ENCODE results near the gene SUV39H2. TPM values are rescaled to one million over a fixed set of nuclear protein-coding genes. Genes with fewer than 3 reads are reported as not detected.

Gene SUV39H2
- total RNA-seq, 4 donors from 2014 or later, result 2.3 to 11.2 (median 5.9) TPM

GRCh38 chr10:14910953-14911352 lies 32.3 kb downstream of the SUV39H2 start:
- H3K9me3 ChIP-seq, result no peaks in the 10 kb centered on the region
- DNase-seq (ENCODE audit: low spot score in 2 of 2), result no peak
- H3K36me3 ChIP-seq, result peaks cover 69% of the 10 kb centered on the region
- no peaks in the 10 kb centered on the region for H3K27me3 ChIP-seq
- H3K4me1 ChIP-seq, result no peaks in the 10 kb centered on the region
- no peak overlapping the region for H3K27ac ChIP-seq
- no peak overlapping the region for H3K4me3 ChIP-seq
- TF ChIP-seq CTCF (IDR thresholded peaks at IDR 0.05) (no peak), POLR2AphosphoS5 (IDR thresholded peaks at IDR 0.05) (no peak), POLR2A (IDR thresholded peaks at IDR 0.05) (no peak), EP300 (IDR thresholded peaks at IDR 0.05) (no peak)
- 95% methylated on average over 4 of the region's 4 CpGs for WGBS

- 95% methylated on average over 3 of the region's 3 CpGs for WGBS
- Histone ChIP-seq H3K9me3 (no peaks in the 10 kb centered on the region), H3K4me3 (no peak overlapping the region), H3K4me1 (no peaks in the 10 kb centered on the region), H3K27ac (no peak overlapping the region), H3K27me3 (no peaks in the 10 kb centered on the region), H3K36me3 (peaks cover 76% of the 10 kb centered on the region)
- no peak for DNase-seq (ENCODE audit: low spot score in 2 of 2)
- TF ChIP-seq CTCF (IDR thresholded peaks at IDR 0.05) (no peak), POLR2A (IDR thresholded peaks at IDR 0.05) (no peak), EP300 (IDR thresholded peaks at IDR 0.05) (no peak), POLR2AphosphoS5 (IDR thresholded peaks at IDR 0.05) (no peak)
These were observed 33.1 kb downstream of the SUV39H2 start for GRCh38 chr10:14911801-14912200.

- Histone ChIP-seq H3K27me3 (no peaks in the 10 kb centered on the region), H3K9me3 (no peaks in the 10 kb centered on the region), H3K4me1 (no peaks in the 10 kb centered on the region), H3K27ac (no peak overlapping the region), H3K4me3 (no peak overlapping the region), H3K36me3 (peaks cover 88% of the 10 kb centered on the region)
- TF ChIP-seq POLR2A (IDR thresholded peaks at IDR 0.05), result no peak
- TF ChIP-seq CTCF (IDR thresholded peaks at IDR 0.05), result no peak
- TF ChIP-seq POLR2AphosphoS5 (IDR thresholded peaks at IDR 0.05), result no peak
- TF ChIP-seq EP300 (IDR thresholded peaks at IDR 0.05), result no peak
- 99% methylated on average over 2 of the region's 2 CpGs for WGBS
- DNase-seq (ENCODE audit: low spot score in 2 of 2), result no peak
These were observed 37.9 kb downstream of the SUV39H2 start for GRCh38 chr10:14916600-14916999.

GRCh38 chr10:14917827-14918226 lies 39.2 kb downstream of the SUV39H2 start:
- Histone ChIP-seq H3K4me1 (no peaks in the 10 kb centered on the region), H3K4me3 (no peak overlapping the region), H3K27ac (no peak overlapping the region), H3K36me3 (peaks cover 92% of the 10 kb centered on the region), H3K9me3 (no peaks in the 10 kb centered on the region), H3K27me3 (no peaks in the 10 kb centered on the region)
- DNase-seq (ENCODE audit: low spot score in 2 of 2), result no peak
- TF ChIP-seq POLR2A (IDR thresholded peaks at IDR 0.05), result no peak
- TF ChIP-seq CTCF (IDR thresholded peaks at IDR 0.05), result no peak
- no peak for TF ChIP-seq POLR2AphosphoS5 (IDR thresholded peaks at IDR 0.05)
- no peak for TF ChIP-seq EP300 (IDR thresholded peaks at IDR 0.05)
- WGBS, result 98% methylated on average over 3 of the region's 3 CpGs

- H3K27ac ChIP-seq, result no peak overlapping the region
- 85% methylated on average over 3 of the region's 3 CpGs for WGBS
- H3K9me3 ChIP-seq, result no peaks in the 10 kb centered on the region
- peaks cover 92% of the 10 kb centered on the region for H3K36me3 ChIP-seq
- no peaks in the 10 kb centered on the region for H3K27me3 ChIP-seq
- H3K4me1 ChIP-seq, result no peaks in the 10 kb centered on the region
- TF ChIP-seq POLR2AphosphoS5 (IDR thresholded peaks at IDR 0.05) (no peak), CTCF (IDR thresholded peaks at IDR 0.05) (no peak), EP300 (IDR thresholded peaks at IDR 0.05) (no peak), POLR2A (IDR thresholded peaks at IDR 0.05) (no peak)
- H3K4me3 ChIP-seq, result no peak overlapping the region
- DNase-seq (ENCODE audit: low spot score in 2 of 2), result no peak
These were observed 40.3 kb downstream of the SUV39H2 start for GRCh38 chr10:14918964-14919363.

Measured in suprapubic skin (tissue), 4 donors.